ENCODE data around the gene DPP7. TPM values are rescaled to one million over a fixed set of nuclear protein-coding genes. Genes with fewer than 3 reads are reported as not detected.

The DPP7 gene
- total RNA-seq, 1 experiment from 2014 or later = 291 TPM

DNA sequence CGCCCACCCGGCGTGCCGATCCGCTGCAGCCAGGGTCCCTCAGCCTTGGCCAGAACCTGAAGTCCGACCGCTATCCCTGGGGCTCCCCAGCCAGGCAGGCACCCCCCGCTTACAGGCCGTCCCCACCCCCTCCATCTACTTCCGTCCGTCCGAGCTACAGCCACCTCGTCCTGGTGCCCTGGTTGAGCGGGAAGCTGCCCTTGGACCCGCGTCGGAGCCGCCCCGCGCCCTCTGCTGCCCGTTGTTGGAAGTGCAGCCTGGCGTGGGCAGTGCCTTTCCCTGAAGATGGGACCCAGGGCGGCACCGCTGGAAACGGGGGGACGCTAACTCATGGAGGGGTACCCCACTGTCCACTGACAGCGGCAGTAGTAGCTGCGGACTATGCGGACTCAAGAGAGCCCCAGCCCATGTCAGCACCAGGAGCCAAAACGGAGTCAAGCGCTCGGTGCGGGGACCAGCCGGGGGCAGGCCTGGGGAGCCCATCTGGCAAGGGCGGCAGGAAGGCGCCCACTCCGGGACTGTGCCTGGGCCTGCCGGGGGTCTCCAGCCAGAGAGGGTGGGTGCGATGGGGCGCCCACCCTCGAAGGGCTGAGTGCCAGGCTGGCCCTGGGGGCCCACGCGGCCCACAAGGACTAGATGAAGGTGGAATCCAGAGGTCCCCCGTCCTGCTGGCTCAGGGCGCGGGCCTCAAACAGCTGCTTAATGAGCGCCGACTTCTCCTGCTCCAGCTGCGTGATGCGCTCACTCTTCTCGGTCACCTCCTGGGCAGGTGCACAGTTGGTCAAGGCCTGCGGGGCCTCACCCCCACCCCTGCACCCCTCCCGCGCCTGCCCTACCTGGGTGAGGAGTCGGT lies 50.3 kb downstream of the DPP7 start:
- Histone ChIP-seq H3K27ac (ENCODE audit: low read depth, low read length) (peak overlapping the region; percentile 30; the same call in 1 of the 2 replicates), H3K9ac (ENCODE audit: low read length) (no peak overlapping the region), H2AFZ (ENCODE audit: low read depth, low read length, poor library complexity, severe bottlenecking) (no peak overlapping the region), H3K9me2 (ENCODE audit: insufficient read depth) (no peaks in the 10 kb centered on the region), H3K9me3 (ENCODE audit: control insufficient read depth in 1 of 2, insufficient read depth in 1 of 2, low read depth in 1 of 2, low read length in 2 of 2) (no peaks in the 10 kb centered on the region), H3K79me2 (ENCODE audit: insufficient read depth, low read length) (peaks cover 38% of the 10 kb centered on the region), H3K4me3 (replicated peaks in 1 of 2; ENCODE audit: low read depth in 1 of 2, low read length in 2 of 2) (no peak overlapping the region), H3K4me2 (ENCODE audit: low read length) (0 out of 2 replicates have a peak overlapping the region, but pooled peaks have one; percentile 14), H3K4me1 (ENCODE audit: control insufficient read depth in 1 of 2, insufficient read depth in 2 of 2, low read length in 2 of 2) (peaks cover 13 to 30% of the 10 kb centered on the region in 2 experiments), H3K36me3 (ENCODE audit: control insufficient read depth in 1 of 2, insufficient read depth in 2 of 2, low read length in 2 of 2) (peaks cover 2 to 8% of the 10 kb centered on the region in 2 experiments; a peak in 1 of 4 replicates), H3K27me3 (ENCODE audit: insufficient read depth, low read length) (no peaks in the 10 kb centered on the region), H4K20me1 (ENCODE audit: insufficient read depth) (no peaks in the 10 kb centered on the region; the same call in 1 of the 2 replicates)
- no TSS peak for BruUV-seq (replicated peaks)
- CTCF ChIA-PET = interaction anchor here (0.6 to 1.9 kb wide), 11 partner anchors 9 to 172 kb away, joined by 3 to 16 read pairs (median 5); partner anchors contain the start of genes ENTPD2, MAN1B1, NPDC1 and UAP1L1
- ATAC-seq = peak; percentile 49
- TF ChIP-seq, protein P1, sequence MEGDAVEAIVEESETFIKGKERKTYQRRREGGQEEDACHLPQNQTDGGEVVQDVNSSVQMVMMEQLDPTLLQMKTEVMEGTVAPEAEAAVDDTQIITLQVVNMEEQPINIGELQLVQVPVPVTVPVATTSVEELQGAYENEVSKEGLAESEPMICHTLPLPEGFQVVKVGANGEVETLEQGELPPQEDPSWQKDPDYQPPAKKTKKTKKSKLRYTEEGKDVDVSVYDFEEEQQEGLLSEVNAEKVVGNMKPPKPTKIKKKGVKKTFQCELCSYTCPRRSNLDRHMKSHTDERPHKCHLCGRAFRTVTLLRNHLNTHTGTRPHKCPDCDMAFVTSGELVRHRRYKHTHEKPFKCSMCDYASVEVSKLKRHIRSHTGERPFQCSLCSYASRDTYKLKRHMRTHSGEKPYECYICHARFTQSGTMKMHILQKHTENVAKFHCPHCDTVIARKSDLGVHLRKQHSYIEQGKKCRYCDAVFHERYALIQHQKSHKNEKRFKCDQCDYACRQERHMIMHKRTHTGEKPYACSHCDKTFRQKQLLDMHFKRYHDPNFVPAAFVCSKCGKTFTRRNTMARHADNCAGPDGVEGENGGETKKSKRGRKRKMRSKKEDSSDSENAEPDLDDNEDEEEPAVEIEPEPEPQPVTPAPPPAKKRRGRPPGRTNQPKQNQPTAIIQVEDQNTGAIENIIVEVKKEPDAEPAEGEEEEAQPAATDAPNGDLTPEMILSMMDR (IDR thresholded peaks at IDR 0.05 in 2 of 3, conservative IDR thresholded peaks at IDR 0.05 in 1 of 3; ENCODE audit: borderline replicate concordance in 1 of 3, insufficient read depth in 1 of 3, low read depth in 2 of 3, low read length in 2 of 3) = peak in 2 of 3 experiments; percentile 89 to 96; a peak in 4 of 6 replicates
- TF ChIP-seq, protein P2, sequence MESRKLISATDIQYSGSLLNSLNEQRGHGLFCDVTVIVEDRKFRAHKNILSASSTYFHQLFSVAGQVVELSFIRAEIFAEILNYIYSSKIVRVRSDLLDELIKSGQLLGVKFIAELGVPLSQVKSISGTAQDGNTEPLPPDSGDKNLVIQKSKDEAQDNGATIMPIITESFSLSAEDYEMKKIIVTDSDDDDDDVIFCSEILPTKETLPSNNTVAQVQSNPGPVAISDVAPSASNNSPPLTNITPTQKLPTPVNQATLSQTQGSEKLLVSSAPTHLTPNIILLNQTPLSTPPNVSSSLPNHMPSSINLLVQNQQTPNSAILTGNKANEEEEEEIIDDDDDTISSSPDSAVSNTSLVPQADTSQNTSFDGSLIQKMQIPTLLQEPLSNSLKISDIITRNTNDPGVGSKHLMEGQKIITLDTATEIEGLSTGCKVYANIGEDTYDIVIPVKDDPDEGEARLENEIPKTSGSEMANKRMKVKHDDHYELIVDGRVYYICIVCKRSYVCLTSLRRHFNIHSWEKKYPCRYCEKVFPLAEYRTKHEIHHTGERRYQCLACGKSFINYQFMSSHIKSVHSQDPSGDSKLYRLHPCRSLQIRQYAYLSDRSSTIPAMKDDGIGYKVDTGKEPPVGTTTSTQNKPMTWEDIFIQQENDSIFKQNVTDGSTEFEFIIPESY (IDR thresholded peaks at IDR 0.05; ENCODE audit: extremely low read depth, insufficient replicate concordance, low read length) = no peak
- TF ChIP-seq POLR2AphosphoS5 (IDR thresholded peaks at IDR 0.05; ENCODE audit: low read depth, low read length) = peak; percentile 38; the same call in 1 of the 2 replicates
- POLR2A ChIA-PET = interaction anchor here (1.0 kb wide), 1 partner anchor 8 kb away, joined by 4 read pairs; no protein-coding TSS in a partner anchor
- DNase-seq (ENCODE audit: low read depth, low spot score) = no peak
- intact Hi-C loops (cut with micrococcal nuclease) = loop anchor here (1.0 kb wide), 1 partner anchor 14 kb away; no protein-coding TSS in a partner anchor
- RAD21 ChIA-PET (ENCODE audit: low non-redundant PET in 1 of 2, low total read pairs in 2 of 2, uncharacterized antibody in 2 of 2, unreplicated experiment in 2 of 2) = no interaction called here
